ENCODE data around the gene GSTM2.

Gene GSTM2

GRCh38 chr1:109718495-109718894, 50.6 kb downstream of the GSTM2 start:
- DNase-seq, result peak; percentile 81

DNA sequence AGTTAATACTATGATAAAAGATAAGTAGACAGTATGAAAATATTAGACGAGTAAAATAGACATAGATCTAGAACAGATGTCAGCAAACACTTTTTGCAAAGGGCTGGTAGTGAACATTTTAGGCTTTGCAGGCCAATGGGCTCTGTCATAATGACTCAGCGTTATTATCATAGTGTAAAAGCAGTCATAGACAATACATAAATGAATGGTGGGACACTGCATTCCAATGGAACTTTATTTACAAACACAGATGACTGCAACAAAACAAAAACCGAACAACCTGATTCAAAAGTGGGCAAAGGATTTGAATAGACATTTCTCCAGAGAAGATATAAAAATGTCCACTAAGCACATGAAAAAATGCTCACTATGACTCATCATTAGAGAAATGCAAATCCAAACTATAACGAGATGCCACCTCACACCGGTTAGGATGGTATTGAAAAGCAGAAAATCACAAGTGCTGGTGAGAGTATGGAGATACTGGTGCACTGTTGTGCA, 51.5 kb downstream of the GSTM2 start:
- DNase-seq, result peak; percentile 29

DNA sequence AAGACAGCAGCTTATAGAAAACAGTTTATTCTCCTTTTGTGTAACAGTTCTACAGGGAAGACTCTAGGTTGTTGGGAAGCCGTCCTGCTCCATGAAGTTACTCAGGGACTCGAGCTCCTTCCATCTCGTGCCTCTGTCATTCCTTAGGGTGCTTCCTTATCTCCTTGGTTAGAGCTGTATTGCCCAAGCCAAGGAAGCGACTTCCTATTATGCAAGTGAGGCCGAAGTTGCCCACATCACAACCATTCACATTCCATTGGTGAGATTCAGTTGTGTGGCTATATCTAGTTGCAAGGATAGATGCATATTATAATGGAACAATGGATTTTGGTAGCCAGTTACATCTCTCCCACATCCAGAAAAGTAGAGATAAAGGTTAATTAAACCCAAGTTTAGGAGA, 53.2 kb downstream of the GSTM2 start:
- DNase-seq, result no peak

GRCh38 chr1:109721971-109722370, 54.1 kb downstream of the GSTM2 start:
- DNase-seq, result no peak

DNA sequence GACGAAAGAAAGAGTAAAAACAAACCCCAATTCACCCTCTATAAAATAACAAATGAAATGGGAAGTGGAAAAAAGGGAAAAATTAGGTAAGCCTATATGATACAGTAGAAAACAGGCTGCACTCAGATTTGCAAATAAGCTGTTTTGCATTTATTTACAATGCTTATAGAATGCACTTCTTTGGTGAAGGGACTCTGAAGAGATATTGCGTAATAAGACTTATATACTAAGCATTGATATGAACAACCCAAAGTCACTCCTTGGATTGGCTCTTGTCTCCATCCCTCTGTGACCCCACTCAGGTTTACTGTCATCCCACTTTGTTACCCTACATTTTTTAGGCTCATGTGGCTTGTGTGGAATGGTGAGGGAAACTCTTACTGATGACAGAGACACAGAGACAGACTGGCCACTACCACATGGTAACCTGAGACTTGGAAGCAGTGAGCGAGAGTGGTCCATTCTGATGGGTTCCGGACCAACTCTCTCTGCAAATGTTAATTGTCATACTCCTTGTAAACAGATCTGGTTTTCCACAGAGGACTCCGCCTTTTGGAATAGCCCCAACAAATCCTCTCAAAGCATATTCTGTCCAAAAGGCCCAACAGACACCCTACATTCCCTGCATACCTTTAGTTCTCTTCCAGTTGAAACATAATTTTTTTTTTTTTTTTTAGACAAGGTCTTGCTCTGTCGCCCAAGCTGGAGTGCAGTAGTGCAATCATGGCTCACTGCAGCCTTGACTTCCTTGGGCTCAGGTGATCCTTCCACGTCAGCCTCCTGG, 55.2 kb downstream of the GSTM2 start:
- DNase-seq, result no peak

Data from DMS53 (cell line).